GM12801 (cell line): ENCODE data around the gene JOSD2.

ENCODE experiments used
- CTCF ChIP-seq: IDR thresholded peaks from one replicate; pipeline ENCODE4 v1.5.1; 2011; ENCODE audit warnings: control low read depth; ENCODE audit not compliant: insufficient read length; ENCODE audit errors: extremely low read depth

JOSD2 gene

GRCh38 chr19:50480281-50481111 is 30.5 kb downstream of the JOSD2 start:
- TF ChIP-seq CTCF, result no peak

- TF ChIP-seq CTCF, result no peak
These were observed 31.2 kb downstream of the JOSD2 start for GRCh38 chr19:50479761-50480251.

GRCh38 chr19:50478901-50479715 is 31.9 kb downstream of the JOSD2 start:
- no peak for TF ChIP-seq CTCF

GRCh38 chr19:50477751-50478515 is 33.1 kb downstream of the JOSD2 start:
- no peak for TF ChIP-seq CTCF

GRCh38 chr19:50476907-50477238 is 34.1 kb downstream of the JOSD2 start:
- TF ChIP-seq CTCF, result no peak

- TF ChIP-seq CTCF, result no peak
These were observed 34.6 kb downstream of the JOSD2 start, which contains the start of the genes EMC10 and GARIN5A for GRCh38 chr19:50476224-50476906. Gene EMC10, plus strand, starts transcription at chr19:50476507. Its CDS starts 38 bp downstream, at chr19:50476545. Gene GARIN5A, minus strand, starts transcription at chr19:50476848. Its CDS starts 460 bp downstream, at chr19:50476388.
